ENCODE measurements around the gene GATB.
A peak's percentile ranks its signal among the peaks of the same experiment; 100 is the strongest.

The GATB gene

GRCh38 chr4:151768835-151769234 is 8.0 kb upstream of the GATB start:
- H2AFZ ChIP-seq (ENCODE audit: low read depth, low read length), result no peak overlapping the region
- no peak for TF ChIP-seq EZH2phosphoT487 (IDR thresholded peaks at IDR 0.05; ENCODE audit: low read depth)
- TF ChIP-seq CTCF (IDR thresholded peaks at IDR 0.05; ENCODE audit: low read depth, low read length), result no peak
- no peak overlapping the region for H3K4me2 ChIP-seq (ENCODE audit: low read length)

GRCh38 chr4:151766691-151767090 is 5.9 kb upstream of the GATB start:
- Histone ChIP-seq H4K20me1 (ENCODE audit: insufficient read depth, low read length) (no peaks in the 10 kb centered on the region), H3K79me2 (ENCODE audit: low read length) (no peaks in the 10 kb centered on the region), H2AFZ (ENCODE audit: low read depth, low read length) (0 out of 2 replicates have a peak overlapping the region, but pooled peaks have one; percentile 35), H3K4me3 (ENCODE audit: low read length) (no peak overlapping the region), H3K27ac (ENCODE audit: low read length) (no peak overlapping the region), H3K36me3 (replicated peaks; ENCODE audit: low read depth, low read length) (no peaks in the 10 kb centered on the region), H3K4me2 (ENCODE audit: low read length) (no peak overlapping the region), H3K4me1 (ENCODE audit: low read length) (peaks cover 9% of the 10 kb centered on the region), H3K9me3 (ENCODE audit: insufficient read depth, low read length) (no peaks in the 10 kb centered on the region), H3K27me3 (ENCODE audit: low read depth, low read length) (no peaks in the 10 kb centered on the region), H3K9ac (ENCODE audit: low read length) (no peak overlapping the region)
- TF ChIP-seq CTCF (IDR thresholded peaks at IDR 0.05; ENCODE audit: low read depth, low read length), result peak; percentile 46
- TF ChIP-seq EZH2phosphoT487 (IDR thresholded peaks at IDR 0.05; ENCODE audit: low read depth), result no peak

More at GRCh38 chr4:151768835-151769234, 8.0 kb upstream of the GATB start:
- no peaks in the 10 kb centered on the region for H3K36me3 ChIP-seq (replicated peaks; ENCODE audit: low read depth, low read length)
- no peaks in the 10 kb centered on the region for H4K20me1 ChIP-seq (ENCODE audit: insufficient read depth, low read length)
- H3K79me2 ChIP-seq (ENCODE audit: low read length), result no peaks in the 10 kb centered on the region
- no peaks in the 10 kb centered on the region for H3K27me3 ChIP-seq (ENCODE audit: low read depth, low read length)
- peaks cover 8% of the 10 kb centered on the region for H3K4me1 ChIP-seq (ENCODE audit: low read length)
- H3K9me3 ChIP-seq (ENCODE audit: insufficient read depth, low read length), result peaks cover 4% of the 10 kb centered on the region; the same call in 1 of the 2 replicates
- H3K27ac ChIP-seq (ENCODE audit: low read length), result no peak overlapping the region
- no peak overlapping the region for H3K9ac ChIP-seq (ENCODE audit: low read length)
- H3K4me3 ChIP-seq (ENCODE audit: low read length), result no peak overlapping the region

GRCh38 chr4:151760002-151760401 is 805 bp downstream of the GATB start:
- peak overlapping the region; percentile 82 for H3K4me2 ChIP-seq (ENCODE audit: low read length)
- H3K4me3 ChIP-seq (ENCODE audit: low read length), result peak overlapping the region; percentile 85
- H4K20me1 ChIP-seq (ENCODE audit: insufficient read depth, low read length), result no peaks in the 10 kb centered on the region
- peaks cover 14% of the 10 kb centered on the region for H3K4me1 ChIP-seq (ENCODE audit: low read length)
- H3K9me3 ChIP-seq (ENCODE audit: insufficient read depth, low read length), result no peaks in the 10 kb centered on the region
- peaks cover 4% of the 10 kb centered on the region for H3K36me3 ChIP-seq (replicated peaks; ENCODE audit: low read depth, low read length)
- H3K79me2 ChIP-seq (ENCODE audit: low read length), result peaks cover 6% of the 10 kb centered on the region; the same call in 1 of the 2 replicates
- no peaks in the 10 kb centered on the region for H3K27me3 ChIP-seq (ENCODE audit: low read depth, low read length)
- H3K27ac ChIP-seq (ENCODE audit: low read length), result no peak overlapping the region
- H3K9ac ChIP-seq (ENCODE audit: low read length), result peak overlapping the region; percentile 63
- TF ChIP-seq EZH2phosphoT487 (IDR thresholded peaks at IDR 0.05; ENCODE audit: low read depth), result no peak
- TF ChIP-seq CTCF (IDR thresholded peaks at IDR 0.05; ENCODE audit: low read depth, low read length), result no peak
- H2AFZ ChIP-seq (ENCODE audit: low read depth, low read length), result peak overlapping the region; percentile 88; the same call in 1 of the 2 replicates

- Histone ChIP-seq H3K27me3 (ENCODE audit: low read depth, low read length) (no peaks in the 10 kb centered on the region), H3K4me1 (ENCODE audit: low read length) (no peaks in the 10 kb centered on the region), H3K9me3 (ENCODE audit: insufficient read depth, low read length) (no peaks in the 10 kb centered on the region), H3K4me2 (ENCODE audit: low read length) (no peak overlapping the region), H3K36me3 (replicated peaks; ENCODE audit: low read depth, low read length) (peaks cover 9% of the 10 kb centered on the region), H3K79me2 (ENCODE audit: low read length) (no peaks in the 10 kb centered on the region), H2AFZ (ENCODE audit: low read depth, low read length) (no peak overlapping the region), H3K9ac (ENCODE audit: low read length) (no peak overlapping the region), H3K27ac (ENCODE audit: low read length) (no peak overlapping the region), H3K4me3 (ENCODE audit: low read length) (no peak overlapping the region), H4K20me1 (ENCODE audit: insufficient read depth, low read length) (no peaks in the 10 kb centered on the region)
- no peak for TF ChIP-seq CTCF (IDR thresholded peaks at IDR 0.05; ENCODE audit: low read depth, low read length)
- TF ChIP-seq EZH2phosphoT487 (IDR thresholded peaks at IDR 0.05; ENCODE audit: low read depth), result no peak
Observed at GRCh38 chr4:151753056-151753455, 7.8 kb downstream of the GATB start.
